H1 (cell line): ENCODE measurements around the gene EOLA1.
"Not testable (repeated sequence)": the region's sequence is repeated elsewhere in the genome, so short reads cannot be mapped to it uniquely, and the experiment has no call there.

ENCODE experiments used
- ATF2 ChIP-seq: IDR thresholded peaks from 2 replicates; pipeline ENCODE4 v1.6.1; 2012; ENCODE audit warnings: low read length, inconsistent platforms
- BRCA1 ChIP-seq: IDR thresholded peaks from 2 replicates; pipeline ENCODE4 v1.6.1; 2012; ENCODE audit warnings: low read depth, low read length, improper control_type of control experiment
- CTCF ChIP-seq, 3 experiments: IDR thresholded peaks; 1 replicate in 2 of 3; 2 replicates in 1 of 3; pipeline versions ENCODE4 v1.5.1 to v1.6.1; 2011; ENCODE audit warnings: low read length in 3 of 3, mild to moderate bottlenecking in 3 of 3, inconsistent platforms in 2 of 3, low read depth in 1 of 3, moderate library complexity in 1 of 3; ENCODE audit not compliant: insufficient read depth in 1 of 3; ENCODE audit errors: control extremely low read depth in 1 of 3
- EP300 ChIP-seq, 2 experiments: IDR thresholded peaks; 1 replicate in 1 of 2; 2 replicates in 1 of 2; pipeline ENCODE4 v1.6.1; 2011 to 2012; ENCODE audit warnings: low read depth in 2 of 2, low read length in 2 of 2, mild to moderate bottlenecking in 2 of 2, borderline replicate concordance in 1 of 2, inconsistent platforms in 1 of 2, moderate library complexity in 1 of 2
- POLR2A ChIP-seq, 2 experiments: IDR thresholded peaks; 1 replicate in 1 of 2; 2 replicates in 1 of 2; pipeline ENCODE4 v1.6.1; 2011; ENCODE audit warnings: low read depth in 2 of 2, low read length in 2 of 2, mild to moderate bottlenecking in 2 of 2; ENCODE audit errors: control extremely low read depth in 1 of 2
- RNF2 ChIP-seq: fragments of 200-900, 300-1000 bp; sonication (generic); IDR thresholded peaks from 2 replicates; pipeline ENCODE4 v1.7.1; 2016; ENCODE audit warnings: borderline replicate concordance, low read depth, mild to moderate bottlenecking, antibody characterized with exemption, low read length; ENCODE audit not compliant: poor library complexity, severe bottlenecking; ENCODE audit errors: missing control alignments
- RXRA ChIP-seq: IDR thresholded peaks from 2 replicates; pipeline ENCODE4 v1.6.1; 2011; ENCODE audit warnings: low read depth, mild to moderate bottlenecking, low read length, moderate library complexity; ENCODE audit not compliant: insufficient read depth
- YY1 ChIP-seq: IDR thresholded peaks from 2 replicates; pipeline ENCODE4 v1.6.1; 2011; ENCODE audit warnings: low read depth, mild to moderate bottlenecking, low read length

GRCh38 chrX:149551939-149552248 lies 11.1 kb downstream of the EOLA1 start:
- not testable (repeated sequence) for TF ChIP-seq RXRA; BRCA1; POLR2A (IDR thresholded peaks at IDR 0.05; ENCODE audit: control extremely low read depth in 1 of 2, low read depth in 2 of 2, low read length in 2 of 2); RNF2; EP300 (IDR thresholded peaks at IDR 0.05; ENCODE audit: borderline replicate concordance in 1 of 2, low read depth in 2 of 2, low read length in 2 of 2); CTCF (IDR thresholded peaks at IDR 0.05; ENCODE audit: control extremely low read depth in 1 of 3, insufficient read depth in 1 of 3, low read depth in 1 of 3, low read length in 3 of 3); YY1; ATF2
